Mesothelial cell of epicardium (in vitro differentiated cells): ENCODE measurements around the gene DOCK4. TPM values are rescaled to one million over a fixed set of nuclear protein-coding genes. Genes with fewer than 3 reads are reported as not detected.

Experiments used
- DNase-seq, 2 experiments: peaks; one replicate each; pipeline ENCODE4 v3.0.0; 2021; ENCODE audit warnings: low spot score in 2 of 2; ENCODE audit not compliant: unreplicated experiment in 2 of 2
- H3K27ac Mint-ChIP-seq: 2 replicates; pipeline ENCODE4 v1.8.0; 2021; ENCODE audit warnings: mixed read lengths
- H3K27me3 Mint-ChIP-seq: 2 replicates; pipeline ENCODE4 v1.8.0; 2021; ENCODE audit warnings: low read depth, mixed read lengths
- H3K36me3 Mint-ChIP-seq: 2 replicates; pipeline ENCODE4 v1.8.0; 2021; ENCODE audit warnings: mixed read lengths
- H3K4me1 Mint-ChIP-seq: 2 replicates; pipeline ENCODE4 v1.8.0; 2021; ENCODE audit warnings: mixed read lengths
- H3K4me3 Mint-ChIP-seq: 2 replicates; pipeline ENCODE4 v1.8.0; 2021; ENCODE audit warnings: mild to moderate bottlenecking, moderate library complexity, mixed read lengths
- H3K9me3 Mint-ChIP-seq: 2 replicates; pipeline ENCODE4 v1.8.0; 2021; ENCODE audit warnings: mixed read lengths
- total RNA-seq: library from RNA; stranded (reverse); gene quantifications from 3 replicates; pipeline ENCODE4 v1.2.1, GENCODE V29; 2021
- TF ChIP-seq, protein P1 (sequence below): fragments of 200-600 bp; sonication (generic); IDR thresholded peaks from one replicate; pipeline ENCODE4 v1.5.0; 2021; ENCODE audit warnings: antibody characterized with exemption; ENCODE audit not compliant: unreplicated experiment

The DOCK4 gene
- total RNA-seq, 1 donor from 2014 or later, result 27.7 TPM

DNA sequence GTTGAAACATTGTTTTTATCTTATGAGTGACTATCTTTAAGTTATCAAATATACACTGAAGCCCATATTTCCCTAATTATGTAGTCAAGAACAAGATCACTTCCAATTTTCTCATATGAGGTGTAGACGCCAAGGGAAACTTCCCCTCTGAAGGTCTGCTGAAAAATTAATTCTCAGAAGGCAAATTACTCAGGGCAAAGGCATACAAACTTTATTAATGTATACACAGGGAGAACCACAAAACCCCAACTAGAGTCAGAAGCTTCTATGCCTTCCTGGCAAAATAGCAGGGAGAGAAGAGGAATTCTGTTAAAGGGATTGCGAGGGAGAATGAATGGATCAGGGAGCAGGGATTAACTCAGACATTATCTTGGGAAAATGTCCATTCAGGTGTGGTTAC is 83.4 kb downstream of the DOCK4 start:
- peaks cover 3% of the 10 kb centered on the region for H3K36me3 Mint-ChIP-seq
- no peak for DNase-seq
- no peak overlapping the region for H3K27ac Mint-ChIP-seq
- peaks cover 4% of the 10 kb centered on the region for H3K9me3 Mint-ChIP-seq
- TF ChIP-seq, protein P1, sequence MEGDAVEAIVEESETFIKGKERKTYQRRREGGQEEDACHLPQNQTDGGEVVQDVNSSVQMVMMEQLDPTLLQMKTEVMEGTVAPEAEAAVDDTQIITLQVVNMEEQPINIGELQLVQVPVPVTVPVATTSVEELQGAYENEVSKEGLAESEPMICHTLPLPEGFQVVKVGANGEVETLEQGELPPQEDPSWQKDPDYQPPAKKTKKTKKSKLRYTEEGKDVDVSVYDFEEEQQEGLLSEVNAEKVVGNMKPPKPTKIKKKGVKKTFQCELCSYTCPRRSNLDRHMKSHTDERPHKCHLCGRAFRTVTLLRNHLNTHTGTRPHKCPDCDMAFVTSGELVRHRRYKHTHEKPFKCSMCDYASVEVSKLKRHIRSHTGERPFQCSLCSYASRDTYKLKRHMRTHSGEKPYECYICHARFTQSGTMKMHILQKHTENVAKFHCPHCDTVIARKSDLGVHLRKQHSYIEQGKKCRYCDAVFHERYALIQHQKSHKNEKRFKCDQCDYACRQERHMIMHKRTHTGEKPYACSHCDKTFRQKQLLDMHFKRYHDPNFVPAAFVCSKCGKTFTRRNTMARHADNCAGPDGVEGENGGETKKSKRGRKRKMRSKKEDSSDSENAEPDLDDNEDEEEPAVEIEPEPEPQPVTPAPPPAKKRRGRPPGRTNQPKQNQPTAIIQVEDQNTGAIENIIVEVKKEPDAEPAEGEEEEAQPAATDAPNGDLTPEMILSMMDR, result no peak
- no peaks in the 10 kb centered on the region for H3K27me3 Mint-ChIP-seq
- H3K4me1 Mint-ChIP-seq, result peaks cover 2% of the 10 kb centered on the region
- no peak overlapping the region for H3K4me3 Mint-ChIP-seq

- no peak overlapping the region for H3K27ac Mint-ChIP-seq
- H3K9me3 Mint-ChIP-seq, result peaks cover 4% of the 10 kb centered on the region
- H3K36me3 Mint-ChIP-seq, result peaks cover 3% of the 10 kb centered on the region
- TF ChIP-seq, protein P1, result no peak
- H3K27me3 Mint-ChIP-seq, result no peaks in the 10 kb centered on the region
- H3K4me1 Mint-ChIP-seq, result peaks cover 2% of the 10 kb centered on the region
- no peak overlapping the region for H3K4me3 Mint-ChIP-seq
- no peak for DNase-seq
Observed at GRCh38 chr7:112122144-112122543, 84.1 kb downstream of the DOCK4 start.

- Mint-ChIP-seq H3K27ac (no peak overlapping the region), H3K4me1 (peaks cover 2% of the 10 kb centered on the region), H3K27me3 (no peaks in the 10 kb centered on the region), H3K4me3 (no peak overlapping the region), H3K9me3 (peaks cover 2% of the 10 kb centered on the region), H3K36me3 (peaks cover 2% of the 10 kb centered on the region)
- DNase-seq, result no peak
- TF ChIP-seq, protein P1, result no peak
Observed at GRCh38 chr7:112121318-112121717, 84.9 kb downstream of the DOCK4 start.

DNA sequence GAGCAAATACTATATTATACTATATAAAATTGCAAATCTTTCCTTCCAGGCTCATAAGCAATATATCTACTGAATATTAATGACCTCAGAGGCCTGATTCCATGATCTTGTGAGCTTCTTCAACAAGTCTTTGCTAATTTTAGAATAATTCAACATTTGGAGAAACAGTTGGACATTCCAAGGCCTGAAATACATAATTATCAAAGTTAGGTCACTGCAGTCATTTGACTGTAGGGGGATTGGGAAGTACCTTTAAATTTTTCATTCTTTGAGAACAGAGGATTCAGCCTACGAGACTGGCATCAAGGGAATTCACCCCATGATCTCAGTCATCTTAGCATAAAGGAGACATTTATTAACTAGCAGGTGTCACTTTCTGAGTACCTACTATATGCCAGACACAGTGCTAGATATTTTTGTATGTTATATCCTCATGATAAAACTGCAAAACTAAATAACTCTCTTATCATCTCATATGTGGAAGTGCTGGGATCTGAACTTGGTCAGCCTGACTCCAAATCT is 85.4 kb downstream of the DOCK4 start:
- no peaks in the 10 kb centered on the region for H3K36me3 Mint-ChIP-seq
- TF ChIP-seq, protein P1, result no peak
- H3K27ac Mint-ChIP-seq, result no peak overlapping the region
- no peak overlapping the region for H3K4me3 Mint-ChIP-seq
- H3K9me3 Mint-ChIP-seq, result no peaks in the 10 kb centered on the region
- DNase-seq, result no peak
- H3K27me3 Mint-ChIP-seq, result no peaks in the 10 kb centered on the region
- peaks cover 2% of the 10 kb centered on the region for H3K4me1 Mint-ChIP-seq

- DNase-seq, result no peak
- Mint-ChIP-seq H3K36me3 (no peaks in the 10 kb centered on the region), H3K4me3 (no peak overlapping the region), H3K27ac (no peak overlapping the region), H3K4me1 (peaks cover 2% of the 10 kb centered on the region), H3K9me3 (no peaks in the 10 kb centered on the region), H3K27me3 (no peaks in the 10 kb centered on the region)
- TF ChIP-seq, protein P1, result no peak
Observed at GRCh38 chr7:112118581-112119566, 87.3 kb downstream of the DOCK4 start.
